SK-N-SH treated with all-trans-retinoic acid at 6 μM for 48 hours (cell line): ENCODE measurements around the gene ZNF562.

ENCODE experiments used
- CREB5 ChIP-seq: fragments of 250-450 bp; sonication (Bioruptor Pico); IDR thresholded peaks from 2 replicates; pipeline ENCODE4 v1.5.1; 2020; ENCODE audit warnings: low read depth, mild to moderate bottlenecking, moderate library complexity
- TOX ChIP-seq: fragments of 250-450 bp; sonication (Bioruptor Pico); IDR thresholded peaks from 2 replicates; pipeline ENCODE4 v1.8.0; 2021; ENCODE audit warnings: mild to moderate bottlenecking, moderate library complexity, borderline replicate concordance

DNA sequence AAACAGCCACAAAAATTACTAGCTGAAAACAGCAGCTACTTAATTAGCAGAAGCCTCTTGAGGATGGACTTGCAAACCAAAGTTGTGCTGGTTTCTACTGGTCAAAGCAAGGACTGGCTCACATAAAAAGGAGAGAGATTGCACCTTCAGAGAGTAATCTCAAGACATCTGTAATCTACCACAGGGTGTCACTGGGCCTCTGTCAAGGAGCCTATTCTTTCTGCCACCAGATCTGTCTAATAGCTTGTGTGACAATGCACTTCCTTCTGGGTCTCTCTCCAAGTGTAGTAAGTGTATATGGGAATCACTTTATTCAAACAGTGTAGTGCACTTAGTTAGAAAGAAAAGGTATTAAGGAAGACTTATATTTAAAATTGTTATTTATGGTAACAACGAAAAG is 29.4 kb downstream of the ZNF562 start:
- TF ChIP-seq TOX (no peak), CREB5 (CRISPR knock-in tag) (no peak)
